DMS79 (cell line): ENCODE measurements around the gene TCF25.
"Not testable (repeated sequence)": the region's sequence is repeated elsewhere in the genome, so short reads cannot be mapped to it uniquely, and the experiment has no call there.

Source experiments
- DNase-seq: peaks from one replicate; lab custom pipeline; 2025; lab: John Stamatoyannopoulos, UW

Gene TCF25

DNA sequence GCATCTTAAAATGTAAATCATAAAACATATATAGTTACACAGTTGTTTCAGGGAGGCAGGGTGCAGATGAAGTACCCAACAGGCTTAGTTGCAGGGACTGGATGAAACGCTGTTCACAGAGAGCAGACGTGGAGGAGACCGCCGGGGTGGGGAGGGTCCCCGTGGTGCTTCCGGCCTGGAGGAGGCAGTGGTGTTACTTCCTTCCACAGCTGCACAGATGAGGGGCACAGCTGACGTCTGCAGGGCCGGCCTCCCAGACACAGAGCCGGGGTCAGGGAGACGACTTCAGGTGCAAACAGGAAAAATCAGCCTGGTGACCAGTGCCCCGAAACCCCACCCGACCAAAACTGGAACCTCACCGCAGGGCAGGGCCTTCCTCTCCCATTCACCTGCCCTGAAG is 28.0 kb upstream of the TCF25 start:
- no peak for DNase-seq

GRCh38 chr16:89847051-89847939 is 26.1 kb upstream of the TCF25 start:
- peak; percentile 83 for DNase-seq

GRCh38 chr16:89847940-89848297 is 25.5 kb upstream of the TCF25 start:
- DNase-seq: no peak

GRCh38 chr16:89848974-89849373 is 24.4 kb upstream of the TCF25 start:
- DNase-seq: no peak

- DNase-seq: no peak
Observed at GRCh38 chr16:89853306-89853993, 19.9 kb upstream of the TCF25 start.

DNA sequence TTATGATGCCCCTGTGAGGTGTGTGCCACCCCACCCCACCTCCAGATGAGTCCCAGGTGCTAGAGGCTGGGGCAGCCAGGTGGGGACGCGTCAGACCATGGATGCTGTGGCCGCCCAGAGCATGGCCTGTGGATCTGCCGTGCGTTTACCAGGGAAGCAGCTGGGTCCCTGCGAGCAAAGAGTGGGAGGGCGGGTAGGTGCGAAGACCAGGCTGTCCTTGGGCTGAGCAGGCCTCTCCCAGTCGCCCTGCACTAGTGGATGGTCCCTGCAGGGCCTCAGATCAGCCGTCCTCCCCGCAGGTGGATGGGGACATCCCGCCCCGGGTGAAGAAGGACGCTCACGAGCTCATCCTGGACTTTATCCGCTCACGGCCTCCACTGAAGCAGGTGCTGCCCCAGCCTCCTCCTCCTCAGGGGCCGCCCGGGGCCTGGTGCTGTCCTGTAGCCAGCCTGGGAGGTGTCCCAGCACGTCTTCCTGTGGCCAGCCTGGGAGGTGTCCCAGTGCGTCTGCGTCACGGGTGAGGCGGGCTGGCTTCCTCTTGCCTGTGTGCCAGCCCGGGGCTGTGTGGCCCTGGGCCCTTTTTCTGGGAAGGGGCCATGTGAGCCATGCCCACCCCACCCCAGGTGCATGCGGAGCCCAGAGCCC is 18.0 kb upstream of the TCF25 start:
- DNase-seq: no peak

DNA sequence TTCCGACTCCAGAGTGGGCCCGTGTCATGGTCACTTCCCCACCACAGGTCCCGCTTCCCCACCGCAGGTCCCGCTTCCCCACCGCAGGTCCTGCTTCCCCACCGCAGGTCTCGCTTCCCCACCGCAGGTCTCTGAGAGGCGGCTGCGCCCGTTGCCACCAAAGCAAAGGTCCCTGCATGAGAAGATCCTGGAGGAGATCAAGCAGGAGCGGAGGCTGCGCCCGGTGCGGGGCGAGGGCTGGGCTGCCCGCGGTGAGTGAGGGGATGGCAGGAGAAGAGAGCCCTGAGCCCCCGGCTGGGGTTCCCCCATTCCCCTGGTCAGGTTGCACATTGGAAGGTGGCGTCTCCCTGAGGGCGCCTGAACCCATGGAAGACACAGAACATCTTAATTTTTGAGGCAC is 17.4 kb upstream of the TCF25 start:
- no peak for DNase-seq

GRCh38 chr16:89858973-89859614 is 14.3 kb upstream of the TCF25 start:
- DNase-seq: no peak

DNA sequence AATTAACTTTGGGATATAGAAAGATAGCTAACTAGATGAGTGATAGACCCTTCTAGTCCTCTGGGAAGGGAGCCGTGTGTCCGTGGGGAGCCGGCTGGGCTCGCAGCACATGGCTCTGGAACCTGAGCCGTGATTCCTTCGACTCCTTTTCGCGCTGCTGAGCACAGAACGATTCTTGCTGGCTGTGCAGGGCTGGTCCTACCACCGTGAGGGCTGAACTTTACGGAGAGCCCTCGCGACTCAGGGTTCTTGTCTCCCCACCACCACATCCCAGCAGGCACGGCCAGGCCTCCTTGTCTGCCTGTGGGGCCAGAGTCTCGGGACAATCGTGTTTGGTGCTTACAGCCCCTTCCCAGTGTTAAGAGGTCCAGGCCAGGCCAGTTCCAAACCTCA is 13.8 kb upstream of the TCF25 start:
- no peak for DNase-seq

GRCh38 chr16:89860747-89861304 is 12.6 kb upstream of the TCF25 start:
- no peak for DNase-seq

- no peak for DNase-seq
Observed at GRCh38 chr16:89861648-89862047, 11.7 kb upstream of the TCF25 start.

- no peak for DNase-seq
Observed at GRCh38 chr16:89862732-89863131, 10.7 kb upstream of the TCF25 start.

GRCh38 chr16:89863741-89864526 is 9.5 kb upstream of the TCF25 start:
- no peak for DNase-seq

- DNase-seq: no peak
Observed at GRCh38 chr16:89864527-89864820, 8.9 kb upstream of the TCF25 start.

- DNase-seq: no peak
Observed at GRCh38 chr16:89867918-89868317, 5.5 kb upstream of the TCF25 start.

DNA sequence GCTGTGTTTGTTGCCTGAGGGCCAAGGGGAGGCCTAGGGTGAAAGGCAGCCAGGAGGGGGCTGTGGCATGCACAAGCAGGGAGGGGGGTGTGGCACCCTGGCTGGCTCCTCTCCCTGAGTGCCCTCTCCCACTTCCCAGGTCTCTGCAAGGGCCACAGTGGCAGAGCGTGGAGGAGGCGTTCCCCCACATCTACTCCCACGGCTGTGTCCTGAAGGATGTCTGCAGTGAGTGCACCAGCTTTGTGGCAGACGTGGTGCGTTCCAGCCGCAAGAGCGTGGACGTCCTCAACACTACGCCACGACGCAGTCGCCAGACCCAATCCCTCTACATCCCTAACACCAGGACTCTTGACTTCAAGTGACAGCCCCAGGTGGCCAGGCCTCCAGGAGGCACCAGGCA is 3.5 kb upstream of the TCF25 start:
- no peak for DNase-seq

GRCh38 chr16:89870440-89870839 is 3.0 kb upstream of the TCF25 start:
- no peak for DNase-seq

DNA sequence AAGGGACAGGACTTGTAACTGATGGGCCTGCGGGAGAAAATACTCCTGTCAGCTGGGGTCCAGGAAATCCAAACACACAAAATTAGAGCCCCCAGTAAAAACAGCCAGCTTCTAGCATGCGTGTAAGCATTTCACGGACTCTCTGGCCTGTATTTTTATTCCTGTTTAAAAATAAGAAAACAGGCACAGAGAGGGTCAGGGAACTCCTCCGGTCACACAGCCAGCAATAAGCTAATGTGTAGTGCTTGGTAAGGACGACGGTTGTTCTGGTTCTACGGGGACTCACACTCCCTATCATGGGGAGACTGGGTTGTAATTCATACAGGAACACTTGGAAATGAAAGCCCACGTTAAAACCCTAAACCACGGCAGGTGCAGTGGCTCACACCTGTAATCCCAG is 1.5 kb upstream of the TCF25 start:
- DNase-seq: no peak

DNA sequence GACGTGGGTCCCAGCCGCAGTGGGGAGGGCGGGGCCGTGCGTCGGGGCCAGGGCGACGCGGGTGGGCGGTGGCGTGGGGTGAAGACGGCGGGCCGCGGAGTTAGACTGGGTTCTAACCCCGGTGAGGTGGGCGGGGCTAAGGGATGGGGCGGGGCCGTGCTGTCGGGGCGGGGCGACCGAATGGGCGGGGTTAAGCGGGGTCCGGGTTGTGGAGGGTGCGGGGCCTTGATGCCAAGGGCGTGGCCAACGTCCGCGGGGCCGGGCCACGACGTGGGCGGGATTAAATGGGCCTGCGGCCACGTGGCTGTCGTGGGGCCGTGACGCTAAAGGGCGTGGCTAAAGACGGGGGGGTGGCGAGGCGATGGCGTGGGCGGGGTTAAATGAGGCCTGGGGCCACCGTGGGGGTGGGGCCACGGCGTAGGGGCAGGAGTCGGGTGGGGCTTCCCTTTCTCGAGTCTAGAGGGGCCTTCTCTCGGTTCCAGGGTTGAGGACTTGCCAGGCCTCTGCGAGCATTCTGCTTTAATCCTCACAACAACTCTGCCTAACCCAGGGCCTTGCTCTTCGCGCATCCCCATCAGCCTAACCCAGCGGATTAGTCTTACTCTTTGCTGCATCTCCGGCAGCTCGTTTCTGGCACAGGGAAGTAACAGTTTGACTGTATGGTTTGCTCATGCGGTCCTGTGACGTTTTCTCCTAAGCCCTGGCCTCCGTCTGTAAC is 739 bp downstream of the TCF25 start:
- peak; percentile 39 for DNase-seq

DNA sequence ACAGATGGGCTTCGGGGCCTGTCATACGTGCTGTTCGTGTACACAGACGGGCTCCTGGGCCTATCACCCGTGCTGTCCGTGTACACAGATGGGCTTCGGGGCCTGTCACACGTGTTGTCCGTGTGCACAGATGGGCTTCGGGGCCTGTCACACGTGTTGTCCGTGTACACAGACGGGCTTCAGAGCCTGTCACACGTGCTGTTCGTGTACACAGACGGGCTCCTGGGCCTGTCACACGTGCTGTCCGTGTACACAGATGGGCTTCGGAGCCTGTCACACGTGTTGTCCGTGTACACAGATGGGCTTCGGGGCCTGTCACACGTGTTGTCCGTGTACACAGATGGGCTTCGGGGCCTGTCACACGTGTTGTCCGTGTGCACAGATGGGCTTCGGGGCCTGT is 5.7 kb downstream of the TCF25 start:
- not testable (repeated sequence) for DNase-seq
